Right ventricle myocardium superior (tissue), 1 donor: ENCODE data around the gene NR6A1. TPM values are rescaled to one million over a fixed set of nuclear protein-coding genes. Genes with fewer than 3 reads are reported as not detected.

Experiments
- ATAC-seq: fragments of 200-7000 bp; cut with Tn5 transposase; one replicate; pipeline ENCODE4 v1.9.1; 2020; ENCODE audit warnings: mild to moderate bottlenecking; ENCODE audit not compliant: poor library complexity
- DNase-seq: peaks from one replicate; pipeline ENCODE4 v3.0.0-alpha.2; 2020
- intact Hi-C: fragments of 100-400 bp; cut with DNase I; formaldehyde crosslinking; loops from one replicate; pipeline ENCODE4 v1.11.2; 2022
- total RNA-seq: library from RNA; stranded (reverse); fragmentation: NEBNext Ultra II Directional; extraction: Animal tissue kit (Norgen Biotek cat#: 25700); gene quantifications from one replicate; pipeline ENCODE4 v1.2.1, GENCODE V29; 2021
- donor health status: DM: no; HTN: yes; CAD: no; lungs with severe emphysema.

NR6A1 gene
- total RNA-seq, 1 donor from 2014 or later: 1.4 TPM

DNA sequence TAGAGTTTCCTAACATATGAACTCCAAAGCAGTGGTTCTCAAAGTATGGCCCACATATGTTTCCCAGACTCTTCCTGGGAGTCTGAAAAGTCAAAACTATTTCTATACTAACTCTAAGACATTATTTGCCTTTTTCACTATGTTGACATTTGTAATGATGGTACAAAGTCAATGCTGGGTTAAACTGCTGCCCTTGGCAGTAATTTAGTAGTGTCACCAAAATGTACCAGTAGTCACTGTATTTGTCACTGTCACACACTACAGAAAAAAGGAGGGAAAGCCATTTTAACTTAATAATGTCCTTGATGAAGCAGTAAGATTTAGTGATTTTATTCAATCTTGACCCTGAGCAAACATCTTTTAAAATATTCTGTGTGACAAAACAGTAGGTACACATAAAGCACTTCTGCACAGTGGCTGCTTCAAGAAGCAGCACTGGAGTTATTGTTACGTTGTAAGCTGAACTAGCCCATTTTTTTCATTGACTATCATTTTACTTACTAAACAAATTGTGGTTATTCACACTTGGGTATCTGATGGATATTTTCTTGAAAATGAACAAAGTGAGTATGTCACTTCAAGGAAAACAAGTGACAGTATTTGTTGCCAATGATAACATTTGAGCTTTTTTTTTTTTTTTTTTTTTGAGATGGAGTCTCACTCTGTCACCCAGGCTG lies 90.3 kb downstream of the NR6A1 start:
- ATAC-seq: no peak
- no peak for DNase-seq

DNA sequence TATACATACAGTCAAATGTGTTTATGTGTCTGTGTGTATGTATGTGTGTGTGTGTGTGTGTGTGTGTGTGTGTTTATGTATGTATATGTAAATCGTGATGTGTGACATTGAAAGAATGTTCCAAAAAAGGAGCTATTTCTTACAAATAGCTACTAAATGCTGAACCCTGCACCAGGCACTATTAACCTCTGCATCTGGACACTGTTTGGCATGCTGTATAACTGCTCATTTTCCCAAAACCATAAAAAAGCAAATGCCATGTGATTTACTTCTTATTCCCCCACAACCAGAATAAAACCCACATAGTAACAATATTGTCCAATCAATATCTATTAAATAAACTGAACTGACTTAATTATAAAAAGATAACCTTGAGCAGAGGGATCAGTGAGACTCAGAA lies 91.1 kb downstream of the NR6A1 start:
- DNase-seq (no peak), ATAC-seq (no peak)
- intact Hi-C loops: no loop called here

More for the DNA sequence above, 90.3 kb downstream of the NR6A1 start:
- intact Hi-C loops: no loop called here

DNA sequence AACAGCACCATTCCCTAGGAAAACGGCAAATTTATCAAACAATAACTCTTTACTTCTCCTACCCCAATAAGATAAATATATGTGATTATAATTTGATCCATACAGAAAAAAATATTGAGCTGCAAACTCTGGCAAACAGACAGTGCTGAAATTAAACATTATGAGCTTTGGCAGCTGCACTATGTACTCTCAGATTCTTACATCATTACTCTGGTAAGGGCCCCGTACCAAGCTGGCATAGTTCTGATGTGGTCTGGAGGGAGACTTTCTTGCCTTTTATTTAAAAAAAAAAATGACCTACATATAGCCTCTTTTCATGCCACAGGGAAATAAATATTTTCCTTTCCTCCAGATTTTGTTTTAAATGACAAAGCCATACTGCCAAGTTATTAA lies 95.0 kb downstream of the NR6A1 start:
- ATAC-seq: no peak
- intact Hi-C loops: no loop called here
- DNase-seq: no peak

DNA sequence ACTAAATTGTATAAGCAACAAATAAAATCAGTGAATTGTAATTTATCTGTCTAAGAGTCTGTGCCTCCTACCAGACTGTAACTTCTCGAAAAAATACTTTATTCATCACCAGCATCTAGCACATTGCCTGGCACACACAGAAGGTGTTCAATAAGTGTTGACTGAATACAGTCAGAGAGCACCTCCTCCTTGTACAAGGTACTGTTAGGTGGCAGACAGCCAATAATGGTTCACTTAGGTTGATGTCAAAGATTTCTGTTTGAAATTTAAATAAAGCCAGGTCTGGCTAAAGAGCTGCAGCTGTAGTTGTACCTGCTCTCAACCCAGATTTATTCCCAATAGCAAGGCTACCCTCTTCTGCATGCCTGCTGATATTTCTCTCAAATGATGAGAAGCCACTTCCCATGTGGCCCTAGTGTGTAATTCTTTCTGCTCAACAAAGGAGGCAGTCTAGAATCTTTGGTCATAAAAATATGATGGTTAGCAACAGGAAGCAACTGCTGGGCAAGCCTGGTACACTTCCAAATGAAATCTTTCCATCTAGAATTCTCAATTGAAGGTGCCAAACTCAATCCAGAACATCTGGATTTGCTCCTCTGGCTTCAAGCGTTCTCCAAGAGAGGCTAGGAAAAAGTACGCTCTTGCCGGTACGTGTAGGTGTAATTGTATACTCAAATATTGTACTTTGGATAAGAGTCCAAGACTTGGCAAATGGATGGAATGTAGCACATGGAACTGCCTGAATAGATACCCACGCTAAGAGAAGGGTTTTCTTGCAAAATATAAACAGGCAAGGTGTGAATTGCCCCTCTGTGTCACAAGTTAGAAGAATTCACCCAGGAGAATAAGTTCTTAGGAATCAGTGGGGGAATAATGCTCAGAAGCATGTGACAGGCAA lies 95.6 kb downstream of the NR6A1 start:
- ATAC-seq: no peak
- DNase-seq: no peak
- intact Hi-C loops: no loop called here

DNA sequence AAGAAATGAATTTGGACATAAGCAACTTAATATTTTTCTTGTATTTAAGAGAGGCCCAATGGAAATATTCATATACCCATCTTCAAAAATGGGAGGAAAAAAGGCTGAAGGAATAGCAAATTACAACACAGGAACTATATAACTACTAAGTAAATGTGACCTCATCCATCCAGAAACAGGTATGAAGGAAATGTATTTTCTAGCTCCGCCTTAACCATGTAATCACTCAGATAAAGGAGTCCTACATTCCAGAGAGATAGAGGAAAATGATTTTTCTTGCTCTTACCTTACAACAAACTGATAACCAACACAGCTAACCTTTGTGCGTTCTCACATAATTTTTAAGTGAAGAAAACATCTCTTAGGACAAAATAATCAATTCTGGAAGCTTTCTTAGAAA lies 96.5 kb downstream of the NR6A1 start:
- ATAC-seq: no peak
- DNase-seq: no peak
- intact Hi-C loops: no loop called here

DNA sequence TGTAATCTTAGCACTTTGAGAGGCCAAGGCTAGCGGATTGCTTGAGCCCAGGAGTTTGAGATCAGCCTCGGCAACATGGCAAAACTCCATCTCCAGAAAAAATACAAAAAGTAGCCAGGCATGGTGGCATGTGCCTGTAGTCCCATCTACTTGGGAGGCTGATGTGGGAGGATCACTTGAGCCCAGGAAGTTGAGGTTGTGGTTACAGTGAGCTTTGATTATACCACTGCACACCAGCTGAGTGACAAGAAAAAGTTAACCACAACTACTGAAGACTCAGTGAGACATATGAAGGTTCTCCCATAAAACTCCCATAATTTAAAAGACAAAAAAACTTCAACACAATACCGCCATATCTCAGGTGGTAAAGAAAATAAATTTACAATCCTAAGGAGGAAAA lies 98.0 kb downstream of the NR6A1 start:
- DNase-seq: no peak
- intact Hi-C loops: no loop called here
- no peak for ATAC-seq

DNA sequence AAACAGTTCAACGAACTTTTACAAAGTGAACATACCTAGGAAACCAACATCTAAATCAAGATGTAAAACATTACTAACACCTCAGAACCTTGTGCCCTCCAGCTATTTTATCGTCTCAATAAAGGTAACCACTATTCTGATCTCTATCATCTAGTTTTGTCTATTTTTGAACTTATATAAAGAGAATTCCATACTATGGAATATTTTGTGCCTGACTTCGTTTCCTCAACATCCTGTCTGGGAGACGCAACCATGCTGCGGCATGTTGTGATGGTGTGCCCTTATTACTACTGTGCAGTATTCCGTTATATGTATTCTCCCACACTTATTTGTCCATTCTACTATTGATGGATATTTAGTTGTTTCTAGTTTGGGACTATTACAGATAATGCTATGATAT lies 99.2 kb downstream of the NR6A1 start:
- intact Hi-C loops: no loop called here
- DNase-seq (no peak), ATAC-seq (no peak)

DNA sequence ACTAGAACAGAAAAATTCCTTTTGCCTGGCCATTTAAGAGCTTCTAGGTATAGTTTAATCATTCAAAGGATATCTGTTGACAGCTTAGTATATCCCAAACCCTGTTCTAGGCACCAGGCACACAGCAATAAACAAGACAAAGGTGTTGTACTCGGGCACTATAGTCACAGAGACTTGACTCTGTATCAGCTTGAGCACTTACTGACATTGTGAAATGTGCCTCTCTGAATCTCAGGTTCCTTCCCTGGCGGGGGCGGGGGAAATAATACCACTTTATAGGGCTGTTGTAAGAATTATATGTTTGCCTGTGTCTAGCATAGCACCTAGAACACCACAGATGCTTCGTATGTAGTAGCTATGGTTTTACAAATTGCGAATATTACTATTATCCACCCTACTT lies 104.5 kb downstream of the NR6A1 start:
- intact Hi-C loops: no loop called here
- no peak for ATAC-seq
- DNase-seq: no peak

DNA sequence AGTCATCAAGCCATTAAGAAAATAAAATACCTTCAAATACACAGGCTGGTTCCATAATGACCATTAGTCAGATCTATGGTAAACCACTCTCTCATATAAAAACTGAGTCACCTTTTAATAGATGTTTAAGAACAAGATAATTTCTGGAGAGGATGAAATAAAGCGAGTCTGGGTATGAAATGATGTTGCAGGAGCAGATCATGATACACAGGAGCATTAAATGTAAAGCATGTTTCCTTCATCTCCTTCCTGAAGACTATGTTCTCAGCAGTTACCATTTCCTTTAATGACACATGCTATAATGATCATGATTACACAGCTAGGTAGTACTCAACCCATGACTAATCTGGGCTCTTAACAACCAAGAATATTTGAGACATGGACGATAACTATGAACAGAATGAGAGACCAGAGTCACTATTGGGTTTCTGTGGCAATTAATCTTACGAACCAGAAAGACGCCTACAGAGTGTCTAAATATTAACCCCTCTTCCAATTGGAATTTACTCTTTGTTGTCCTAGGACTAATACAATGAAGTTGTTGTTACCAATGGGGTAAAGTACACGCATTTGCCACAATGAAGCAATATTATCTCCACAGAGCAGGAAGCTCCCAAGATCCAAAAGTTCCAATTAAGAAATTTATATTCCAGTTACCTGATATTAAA lies 105.6 kb downstream of the NR6A1 start:
- no peak for DNase-seq
- intact Hi-C loops: no loop called here
- no peak for ATAC-seq

DNA sequence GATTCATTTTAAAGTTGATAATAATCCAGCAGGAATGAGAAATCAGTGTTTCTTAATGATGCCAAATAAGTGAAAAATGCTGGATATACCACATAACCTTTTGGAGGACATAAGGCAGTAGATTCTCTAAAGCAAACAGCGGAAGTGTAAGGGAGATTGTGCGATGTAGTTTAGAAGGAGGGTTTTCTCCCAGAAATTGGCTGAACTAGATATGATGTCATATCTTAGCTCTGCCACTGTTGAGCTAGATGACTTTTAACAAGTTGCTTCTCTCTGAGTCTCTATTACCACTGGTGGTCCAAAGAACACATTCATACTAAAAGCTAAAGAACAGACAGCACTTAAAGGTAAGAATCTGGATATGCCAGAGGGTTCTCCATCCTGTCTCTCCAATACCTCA lies 107.0 kb downstream of the NR6A1 start:
- DNase-seq (no peak), ATAC-seq (no peak)
- intact Hi-C loops: no loop called here

DNA sequence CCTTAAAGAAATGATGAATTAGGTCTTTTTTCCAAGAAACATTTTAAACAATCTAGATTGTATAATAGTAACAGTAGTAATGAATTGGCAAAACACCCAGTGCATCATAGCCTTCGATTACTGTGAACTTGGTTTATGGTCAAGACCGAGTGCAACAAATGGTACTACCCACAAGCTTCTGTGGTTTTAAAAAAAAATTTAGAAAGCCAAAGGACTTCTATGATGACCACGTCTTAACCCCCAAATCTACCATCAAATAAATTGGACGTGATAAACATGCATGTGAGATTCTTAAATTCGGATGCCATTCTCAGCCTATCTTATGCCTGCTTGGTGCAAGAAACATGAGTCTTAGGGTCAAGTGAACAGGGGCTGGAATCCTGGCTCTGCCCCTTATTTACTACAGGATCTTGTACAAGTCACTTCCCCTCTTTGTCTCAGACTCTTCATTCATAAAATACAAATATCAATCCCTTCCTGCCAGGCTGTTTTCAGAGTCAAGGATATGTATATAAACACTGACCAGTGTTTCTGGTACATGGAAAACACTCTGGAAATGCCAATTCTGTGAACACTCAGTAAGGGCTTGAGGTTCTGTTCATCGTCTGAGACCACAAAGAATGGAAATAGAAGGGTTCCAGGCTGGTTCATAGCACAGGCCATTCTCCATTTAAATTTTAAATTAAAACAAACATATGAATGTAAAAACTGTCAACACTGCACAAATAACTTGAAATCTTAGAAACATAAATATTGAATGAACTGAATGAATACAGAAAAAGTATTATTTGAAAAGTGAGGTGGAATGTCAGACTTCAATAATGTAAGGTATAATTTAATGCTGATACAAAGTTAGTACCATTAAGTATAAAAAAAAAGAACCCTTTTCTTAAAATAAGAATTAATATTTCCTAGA lies 107.8 kb downstream of the NR6A1 start:
- DNase-seq: no peak
- ATAC-seq: no peak
- intact Hi-C loops: no loop called here

DNA sequence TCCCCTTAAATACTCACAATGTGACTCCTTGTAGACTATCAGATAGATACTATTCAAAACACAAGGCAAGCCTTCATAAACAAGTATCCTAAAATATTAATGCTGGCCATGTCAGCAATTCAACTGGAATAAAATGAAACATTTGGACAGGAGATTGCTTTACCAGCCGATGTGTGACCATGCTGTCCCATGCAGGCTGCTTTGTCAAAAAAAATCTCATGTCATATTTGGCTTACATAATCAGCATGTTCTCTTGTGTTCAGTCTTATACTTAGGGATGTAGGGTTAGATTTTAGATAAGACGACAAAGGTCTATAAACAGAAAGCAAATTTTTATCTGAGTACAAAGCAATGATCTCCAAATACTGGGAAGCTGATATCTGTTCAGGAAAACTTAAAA lies 108.5 kb downstream of the NR6A1 start:
- intact Hi-C loops: no loop called here
- ATAC-seq (no peak), DNase-seq (no peak)

DNA sequence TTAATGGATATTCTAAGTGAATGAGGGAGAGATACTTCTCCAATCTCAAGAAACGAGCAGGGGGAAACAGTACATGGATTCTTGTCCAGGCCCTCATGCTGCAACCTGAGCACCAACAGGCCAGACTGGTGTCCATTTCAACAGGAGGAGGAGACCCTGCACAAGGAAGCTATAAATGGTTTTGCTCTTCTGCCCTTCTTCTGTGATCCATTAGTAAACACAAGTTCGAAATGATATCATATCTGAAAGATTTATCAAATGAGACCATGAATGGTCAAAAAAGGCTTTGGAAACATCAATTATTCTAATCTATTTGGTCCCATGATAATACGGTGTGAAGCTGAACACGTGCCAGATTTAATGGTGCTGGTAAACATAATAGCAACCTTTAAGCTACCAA lies 109.8 kb downstream of the NR6A1 start:
- intact Hi-C loops: no loop called here
- no peak for ATAC-seq
- DNase-seq: no peak

DNA sequence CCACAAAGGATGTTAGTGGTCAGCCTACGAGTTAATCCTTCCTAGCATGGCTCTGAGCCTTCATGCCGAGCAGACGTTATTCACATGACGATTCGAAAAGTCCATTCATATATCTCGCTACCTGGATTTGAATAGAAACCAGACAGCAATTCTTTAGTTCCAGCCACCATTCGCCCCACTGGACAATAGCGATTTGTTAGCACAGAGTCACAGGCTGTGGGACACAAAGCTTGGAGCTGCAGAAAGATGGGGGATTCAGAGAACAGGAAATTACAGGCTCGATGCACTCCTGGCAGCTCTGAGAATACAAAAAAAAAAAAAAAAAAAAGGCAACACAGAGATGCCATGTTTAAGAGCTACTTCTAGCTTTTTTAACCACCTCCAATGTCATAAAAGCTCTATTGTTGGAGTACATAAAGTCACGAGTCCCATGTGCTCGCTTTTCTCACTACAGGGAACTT lies 110.7 kb downstream of the NR6A1 start:
- no peak for DNase-seq
- ATAC-seq: no peak
- intact Hi-C loops: no loop called here

DNA sequence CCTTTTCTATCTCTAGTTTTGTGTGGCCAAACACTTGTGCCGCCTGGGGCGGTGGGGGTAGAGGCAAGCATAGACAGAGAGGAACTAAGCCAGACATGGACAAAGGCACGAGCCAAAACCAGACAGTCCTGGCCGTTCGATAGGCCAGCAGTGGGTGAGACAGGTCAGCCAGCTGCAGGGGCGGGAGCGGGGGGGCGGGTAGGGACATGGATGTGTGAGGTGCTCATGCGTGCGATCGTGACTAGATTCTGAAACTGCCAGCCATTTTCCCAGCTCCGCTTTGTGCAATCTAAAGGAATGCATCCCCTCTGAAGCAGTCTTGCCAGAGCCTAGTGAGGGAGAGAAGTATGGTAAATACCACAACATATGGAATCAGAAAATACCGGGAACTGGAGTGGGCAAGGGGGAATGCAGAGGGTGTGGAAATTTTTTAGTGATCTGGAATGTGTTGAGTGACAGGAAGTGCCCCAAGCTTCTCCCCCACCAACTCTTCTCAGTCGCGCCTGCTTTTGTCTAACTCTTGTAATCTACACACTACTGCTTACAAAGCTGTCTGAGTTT lies 111.9 kb downstream of the NR6A1 start:
- ATAC-seq (peak; percentile 88), DNase-seq (peak; percentile 75)
- intact Hi-C loops: no loop called here

DNA sequence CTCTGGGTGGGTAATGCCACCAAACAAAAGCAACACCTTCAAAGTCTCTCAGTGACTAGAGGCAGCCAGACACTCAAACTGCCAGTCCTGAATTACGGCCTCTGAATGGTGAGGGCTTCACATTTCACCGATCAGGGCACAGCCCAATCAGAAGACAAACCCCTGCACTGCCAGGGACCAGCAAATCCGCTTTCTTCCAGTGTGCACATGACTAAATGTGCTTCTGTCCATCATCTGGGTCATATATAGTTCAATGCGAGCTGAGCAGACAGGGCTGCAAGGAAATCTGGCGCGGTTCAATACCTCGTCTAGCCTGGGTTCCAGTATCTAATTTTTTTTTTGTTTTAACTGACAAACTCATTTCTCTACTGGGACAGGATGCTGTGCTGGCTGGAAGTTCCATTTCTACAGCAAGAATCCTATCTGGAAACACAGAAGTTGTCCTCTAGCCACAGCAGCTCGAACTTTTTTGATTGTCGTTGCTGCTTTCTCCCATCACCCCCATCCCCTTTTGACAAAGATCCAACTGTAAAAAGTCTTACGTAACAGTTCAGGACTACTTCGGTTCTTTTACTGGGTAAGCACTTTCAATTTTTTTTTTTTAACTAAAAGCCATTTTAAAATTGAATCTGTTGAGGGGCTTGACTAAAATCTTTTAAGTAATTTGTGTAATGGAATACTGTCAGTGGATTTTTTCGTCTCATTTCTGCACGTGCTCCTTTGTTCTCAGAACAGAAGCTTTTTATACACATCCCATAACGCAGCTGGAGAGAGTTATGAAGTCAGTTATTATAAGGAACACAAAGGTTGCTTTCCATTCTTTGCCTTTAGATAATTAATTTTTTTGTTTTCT lies 112.7 kb downstream of the NR6A1 start:
- DNase-seq: peak; percentile 68
- intact Hi-C loops: no loop called here
- ATAC-seq: peak; percentile 97

DNA sequence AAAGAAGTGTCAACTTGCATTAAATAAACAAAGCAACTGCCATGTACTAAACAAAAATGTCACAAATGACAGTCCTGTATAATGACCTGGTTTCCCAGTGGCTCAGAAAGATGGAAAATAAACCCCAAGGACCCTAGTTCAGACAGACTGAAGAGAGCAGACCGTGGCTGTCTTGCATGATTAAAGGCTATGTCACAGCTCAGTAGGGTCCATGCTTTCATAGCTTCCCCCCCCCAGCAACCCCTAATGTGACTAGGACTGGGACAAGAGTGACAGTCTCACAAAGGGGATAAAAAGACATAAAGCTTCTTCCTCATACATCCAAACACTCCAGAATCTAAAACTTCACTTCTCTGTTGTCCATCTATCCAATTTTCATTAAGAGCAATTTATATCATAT lies 113.6 kb downstream of the NR6A1 start:
- ATAC-seq (no peak), DNase-seq (no peak)
- intact Hi-C loops: no loop called here

DNA sequence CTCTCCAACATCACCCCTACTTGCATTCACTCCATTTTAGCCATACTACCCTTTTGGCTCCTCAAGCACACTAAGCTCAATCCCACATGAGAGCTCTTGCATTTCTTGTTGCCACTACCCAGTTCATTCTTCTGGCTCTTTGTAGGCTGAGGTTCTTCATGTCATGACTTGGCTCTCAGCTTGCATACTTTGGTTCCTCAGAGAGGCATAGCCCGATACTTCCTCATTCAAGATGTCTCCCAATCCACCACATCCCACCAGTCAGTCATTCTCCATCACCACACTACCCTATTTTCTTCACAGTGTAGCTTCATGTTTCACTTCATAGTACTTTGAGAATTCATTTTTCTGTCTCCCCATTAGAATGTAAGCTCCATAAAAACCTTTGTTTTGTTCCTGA lies 116.7 kb downstream of the NR6A1 start:
- intact Hi-C loops: no loop called here
- ATAC-seq (no peak), DNase-seq (no peak)
